ENCODE data around the gene MIER1.
"Not testable (repeated sequence)": the region's sequence is repeated elsewhere in the genome, so short reads cannot be mapped to it uniquely, and the experiment has no call there.

Gene MIER1

DNA sequence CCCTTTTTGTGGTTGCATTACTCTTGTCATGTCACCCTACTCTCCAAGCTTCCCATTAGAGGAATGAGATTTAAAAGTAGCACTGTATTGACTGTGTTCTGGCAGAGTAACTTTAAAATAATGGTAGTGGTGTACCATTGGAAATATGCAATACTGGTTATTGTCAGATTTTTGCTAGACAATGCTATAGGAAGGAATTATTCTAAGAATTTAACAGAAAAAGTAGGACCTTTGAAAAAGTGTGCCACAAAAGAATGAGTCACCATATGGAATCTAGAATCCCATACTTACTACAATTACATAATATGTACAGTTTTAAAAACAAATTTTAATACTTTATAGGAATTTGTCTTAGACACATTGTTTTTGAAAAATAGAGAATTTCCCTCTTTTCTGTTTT is 13.8 kb downstream of the MIER1 start:
- DNase-seq (ENCODE audit: low read depth) = no peak

DNA sequence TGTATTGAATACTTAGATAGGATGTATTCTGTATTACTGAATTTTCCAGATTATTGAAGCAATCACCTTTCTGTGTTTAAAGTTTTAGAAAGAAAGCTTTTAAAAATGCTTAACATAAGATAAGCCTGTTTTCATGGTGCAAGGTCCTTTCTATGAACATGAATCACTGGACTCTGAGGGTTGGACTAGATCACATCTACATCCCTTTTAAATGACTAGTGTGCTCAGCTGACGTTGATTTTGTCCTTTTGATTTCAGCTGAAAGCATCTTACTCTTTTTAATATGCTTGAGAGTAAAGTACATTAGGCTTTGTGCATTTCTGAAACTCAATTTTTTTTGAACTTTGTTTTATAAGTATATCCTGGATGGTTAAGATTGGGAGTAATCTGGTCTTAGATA is 16.2 kb downstream of the MIER1 start:
- DNase-seq (ENCODE audit: low read depth) = no peak

DNA sequence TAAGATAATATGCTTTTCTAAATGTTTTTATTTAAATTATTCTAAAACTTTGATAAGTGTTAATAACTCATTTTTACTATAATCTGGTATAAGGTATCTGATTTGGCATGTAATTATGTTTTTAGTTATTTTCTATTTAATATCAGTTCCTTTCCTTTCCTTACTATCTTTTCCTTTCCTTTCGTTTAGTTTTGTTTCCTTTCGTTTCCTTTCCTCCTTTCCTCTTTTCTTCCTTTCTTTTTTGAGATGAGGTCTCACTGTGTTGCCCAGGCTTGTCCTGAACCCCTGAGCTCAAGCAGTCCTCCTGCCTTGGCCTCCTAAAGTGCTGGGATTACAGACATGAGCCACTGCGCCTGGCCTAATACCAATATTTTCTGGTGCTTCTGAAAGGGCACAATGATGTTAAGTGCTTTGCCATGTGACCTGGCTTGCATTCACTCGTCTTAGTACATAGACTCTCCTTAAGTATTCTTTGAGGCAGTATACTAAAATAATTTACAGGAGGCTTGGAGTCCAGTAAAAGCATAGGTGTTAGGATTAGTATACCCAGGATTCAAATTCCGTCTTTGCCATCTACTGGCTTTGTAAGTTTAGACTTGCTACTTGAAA is 18.7 kb downstream of the MIER1 start:
- DNase-seq (ENCODE audit: low read depth) = no peak

DNA sequence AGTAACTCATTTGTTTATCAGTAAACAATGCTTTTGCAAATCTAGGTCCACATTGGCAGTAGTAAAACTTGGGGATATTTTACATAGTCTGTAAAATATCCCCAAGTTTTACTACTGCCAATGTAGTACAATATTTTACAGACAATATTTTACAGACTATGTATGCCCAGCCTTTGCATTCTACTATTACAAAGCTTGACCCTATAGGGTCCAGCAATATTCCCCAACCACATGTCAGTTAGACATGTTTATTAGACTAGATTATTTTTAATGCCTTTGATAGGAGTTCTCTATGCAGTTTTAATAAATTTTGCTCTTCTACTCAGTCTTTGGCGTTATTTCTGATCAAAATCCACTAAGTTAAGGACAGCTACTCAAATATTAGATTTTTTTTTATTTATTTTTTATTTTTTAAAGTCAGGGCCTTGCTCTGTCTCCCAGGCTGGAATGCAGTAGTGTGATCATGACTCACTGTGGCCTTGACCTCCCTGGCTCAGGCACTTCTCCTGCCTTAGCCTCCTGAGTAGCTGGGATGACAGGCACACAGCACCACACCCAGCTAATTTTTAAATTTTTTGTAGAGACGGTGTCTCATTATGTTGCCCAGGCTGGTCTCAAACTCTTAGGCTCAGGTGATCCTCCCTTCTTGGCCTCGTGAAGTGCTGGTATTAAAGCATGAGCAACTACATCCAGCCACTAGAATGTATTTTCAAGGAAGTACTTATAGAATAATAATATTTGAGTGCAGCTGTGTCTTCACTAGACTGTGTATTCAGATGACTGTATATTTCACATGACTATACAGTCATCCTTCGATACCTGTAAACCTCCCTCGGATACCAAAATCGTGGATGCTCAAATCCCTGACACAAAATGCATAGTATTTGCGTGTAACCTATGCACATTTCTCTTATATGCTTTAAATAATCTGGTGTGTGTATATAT is 19.8 kb downstream of the MIER1 start:
- no peak for DNase-seq (ENCODE audit: low read depth)

DNA sequence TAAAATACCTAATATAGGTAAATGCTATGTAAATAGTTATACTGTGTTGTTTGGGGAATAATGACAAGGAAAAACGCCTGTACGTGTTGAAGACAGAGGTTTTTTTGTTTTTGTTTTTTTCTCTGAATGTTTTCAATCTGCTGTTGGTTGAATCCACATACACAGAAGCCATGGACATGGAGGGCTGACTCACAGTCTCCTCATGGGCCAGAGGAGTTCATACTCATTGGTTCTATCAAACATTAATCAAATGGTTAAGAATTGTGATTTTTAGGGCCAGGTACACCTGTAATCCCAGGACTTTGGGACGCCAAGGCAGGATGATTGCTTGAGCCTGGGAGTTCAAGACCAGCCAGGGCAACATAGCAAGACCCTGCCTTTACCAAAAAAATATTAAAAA is 20.5 kb downstream of the MIER1 start:
- no peak for DNase-seq (ENCODE audit: low read depth)

DNA sequence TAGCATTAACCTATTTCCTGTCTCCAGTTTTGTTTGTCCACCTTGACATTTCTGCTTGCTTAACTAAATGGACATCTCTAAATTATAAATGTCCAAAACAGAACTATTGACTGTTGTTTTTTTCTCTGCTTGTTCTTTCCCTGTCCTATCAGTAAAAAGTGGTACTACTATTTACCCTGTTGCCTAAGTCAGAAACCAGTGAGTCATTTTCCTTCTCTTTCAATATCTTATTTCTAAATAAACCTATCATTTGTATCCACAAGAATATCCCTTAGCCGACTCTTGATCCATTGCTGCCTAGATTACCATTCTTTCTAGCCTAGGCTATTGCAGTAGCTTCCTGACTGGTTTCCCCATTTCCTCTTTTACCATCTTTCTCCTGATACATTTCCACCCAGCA is 22.5 kb downstream of the MIER1 start:
- DNase-seq (ENCODE audit: low read depth) = no peak

DNA sequence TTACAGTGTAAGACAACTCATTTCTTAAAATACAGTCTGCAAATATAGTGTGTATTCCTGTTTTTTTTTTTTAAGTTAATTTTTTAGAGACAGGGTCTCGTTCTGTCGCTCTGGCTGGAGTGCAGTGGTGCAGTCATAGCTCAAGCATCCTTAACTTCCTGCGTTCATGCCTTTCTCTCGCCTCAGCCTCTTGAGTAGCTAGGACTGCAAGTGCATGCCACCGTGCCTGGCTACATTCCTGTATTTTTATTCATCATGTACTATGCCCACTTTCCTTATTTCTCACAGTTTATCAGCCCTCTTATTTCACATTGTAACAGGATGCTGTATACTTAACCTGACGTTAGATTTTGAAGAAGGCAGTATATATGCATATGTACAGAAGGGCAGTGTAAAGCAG is 26.7 kb downstream of the MIER1 start:
- no peak for DNase-seq (ENCODE audit: low read depth)

DNA sequence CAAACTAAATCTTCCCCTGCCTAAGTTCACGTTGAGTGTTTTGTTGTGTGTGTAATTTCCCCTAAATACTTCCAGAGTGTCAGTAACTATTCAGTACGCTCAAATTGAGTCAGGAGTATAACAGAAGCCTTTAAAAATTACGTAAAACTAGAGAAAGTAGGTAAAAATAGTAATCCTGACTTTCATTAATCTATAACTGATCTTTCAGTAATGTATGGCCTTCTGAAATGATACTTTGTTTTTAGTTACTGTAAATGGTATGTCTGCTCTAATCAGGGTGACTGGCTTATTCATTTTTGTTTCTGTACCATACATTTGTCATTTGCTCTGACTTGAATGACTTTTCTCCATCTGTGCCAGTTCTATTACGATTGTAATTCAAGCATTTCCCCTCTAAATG is 29.4 kb downstream of the MIER1 start:
- no peak for DNase-seq (ENCODE audit: low read depth)

DNA sequence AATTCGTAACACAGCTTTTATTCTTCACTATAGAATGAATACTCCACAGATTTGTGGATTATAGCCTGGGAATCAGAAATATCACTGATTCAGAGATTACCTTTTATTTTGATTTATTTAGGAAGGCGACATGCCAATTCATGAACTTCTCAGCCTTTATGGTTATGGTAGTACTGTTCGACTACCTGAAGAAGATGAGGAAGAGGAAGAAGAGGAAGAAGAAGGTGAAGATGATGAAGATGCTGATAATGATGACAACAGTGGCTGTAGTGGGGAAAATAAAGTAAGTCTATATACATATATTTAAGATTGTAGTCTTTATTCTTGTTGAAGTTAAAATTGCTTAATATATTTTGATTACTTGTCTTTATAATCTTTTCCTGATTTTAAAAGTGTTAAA is 33.1 kb downstream of the MIER1 start:
- no peak for DNase-seq (ENCODE audit: low read depth)

DNA sequence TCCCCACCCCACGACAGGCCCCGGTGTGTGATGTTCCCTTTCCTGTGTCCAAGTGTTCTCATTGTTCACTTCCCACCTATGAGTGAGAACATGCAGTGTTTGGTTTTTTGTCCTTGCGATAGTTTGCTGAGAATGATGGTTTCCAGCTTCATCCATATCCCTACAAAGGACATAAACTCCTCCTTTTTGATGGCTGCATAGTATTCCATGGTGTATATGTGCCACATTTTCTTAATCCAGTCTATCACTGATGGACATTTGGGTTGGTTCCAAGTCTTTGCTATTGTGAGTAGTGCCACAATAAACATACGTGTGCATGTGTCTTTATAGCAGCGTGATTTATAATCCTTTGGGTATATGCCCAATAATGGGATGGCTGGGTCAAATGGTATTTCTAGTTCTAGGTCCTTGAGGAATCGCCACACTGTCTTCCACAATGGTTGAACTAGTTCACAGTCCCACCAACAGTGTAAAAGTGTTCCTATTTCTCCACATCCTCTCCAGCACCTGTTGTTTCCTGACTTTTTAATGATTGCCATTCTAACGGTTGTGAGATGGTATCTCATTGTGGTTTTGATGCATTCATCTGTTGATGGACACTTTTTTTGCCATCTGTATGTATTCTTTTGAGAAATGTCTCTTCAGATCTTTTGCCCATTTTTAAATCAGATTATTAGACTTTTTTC is 41.5 kb downstream of the MIER1 start:
- not testable (repeated sequence) for DNase-seq (ENCODE audit: low read depth)

DNA sequence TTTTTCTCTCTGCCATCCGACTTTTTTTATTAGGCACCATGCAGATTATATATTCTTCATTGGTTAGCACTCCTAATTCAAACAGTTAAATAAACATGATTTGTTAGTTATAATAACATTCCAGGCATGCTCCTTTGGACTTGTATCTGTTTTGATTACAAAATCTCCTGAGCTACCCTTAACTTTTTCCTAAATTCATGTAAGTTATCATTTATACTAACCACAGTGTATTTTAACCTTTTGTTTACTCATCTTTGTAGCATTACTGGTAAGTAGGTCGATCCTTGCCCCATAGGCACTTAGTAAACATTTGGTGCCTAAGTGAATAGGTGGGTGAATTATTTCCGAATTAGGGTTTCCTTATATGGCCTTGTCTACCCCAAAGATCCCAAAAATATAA is 43.8 kb downstream of the MIER1 start:
- DNase-seq (ENCODE audit: low read depth) = no peak

DNA sequence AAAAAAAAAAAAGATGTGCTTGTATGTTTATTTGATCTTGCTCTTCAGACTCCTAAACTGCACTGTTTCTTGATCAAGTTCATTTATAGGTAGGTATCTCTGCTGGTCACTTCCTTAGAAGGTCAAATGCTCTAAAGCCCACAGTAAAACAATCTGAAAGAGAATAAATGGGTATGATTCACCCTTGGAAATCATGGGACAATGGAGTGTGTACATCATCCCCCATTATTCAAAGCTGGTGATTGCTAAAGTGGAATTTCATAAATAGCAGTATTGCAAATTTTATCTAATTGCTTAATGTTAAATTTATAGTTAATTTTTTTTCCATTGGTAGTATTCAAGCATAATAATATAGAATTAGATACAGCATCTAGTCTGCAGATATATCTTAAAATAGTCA is 53.4 kb downstream of the MIER1 start:
- no peak for DNase-seq (ENCODE audit: low read depth)

DNA sequence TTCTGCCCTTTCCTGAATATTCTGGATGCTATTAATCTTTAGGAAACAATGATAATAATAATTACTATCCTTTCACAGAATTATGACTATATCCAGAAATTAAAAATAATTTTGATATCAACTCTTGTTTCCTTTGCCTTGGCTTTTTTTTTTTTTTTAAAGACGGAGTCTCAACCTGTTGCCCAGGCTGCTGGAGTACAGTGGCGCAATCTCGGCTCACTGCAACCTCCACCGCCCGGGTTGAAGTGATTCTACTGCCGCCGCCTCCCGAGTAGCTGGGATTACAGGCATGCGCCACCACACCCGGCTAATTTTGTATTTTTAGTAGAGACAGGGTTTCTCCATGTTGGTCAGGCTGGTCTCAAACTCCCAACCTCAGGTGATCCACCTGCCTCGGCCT is 54.8 kb downstream of the MIER1 start:
- DNase-seq (ENCODE audit: low read depth) = not testable (repeated sequence)

DNA sequence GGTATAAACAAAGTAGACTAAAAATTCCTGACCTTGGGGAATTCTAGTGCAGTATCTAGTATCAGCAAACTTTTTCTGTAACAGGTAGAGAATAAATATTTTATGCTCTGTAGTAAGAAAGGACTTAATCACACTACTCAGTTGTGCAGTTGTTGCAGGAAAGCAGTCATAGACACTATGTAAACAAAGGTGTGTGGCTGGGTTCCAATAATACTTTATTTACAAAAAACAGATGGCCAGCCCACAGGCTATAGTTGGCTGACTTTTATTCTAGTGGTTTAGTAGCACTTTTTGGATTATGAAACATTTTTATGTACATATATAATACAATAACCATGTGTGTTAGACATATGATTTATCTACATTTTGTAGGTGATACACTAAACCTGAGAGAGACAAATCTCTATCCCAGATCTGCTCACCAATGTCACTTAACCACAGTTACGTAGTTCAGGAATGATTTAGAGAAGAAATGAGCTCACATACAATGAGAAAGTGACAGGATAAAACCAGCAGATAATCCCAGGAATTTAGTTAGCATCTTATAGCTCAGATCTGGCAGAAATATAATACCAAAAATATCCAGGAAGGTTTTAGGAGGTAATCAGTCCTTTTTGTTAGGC is 56.1 kb downstream of the MIER1 start:
- no peak for DNase-seq (ENCODE audit: low read depth)

DNA sequence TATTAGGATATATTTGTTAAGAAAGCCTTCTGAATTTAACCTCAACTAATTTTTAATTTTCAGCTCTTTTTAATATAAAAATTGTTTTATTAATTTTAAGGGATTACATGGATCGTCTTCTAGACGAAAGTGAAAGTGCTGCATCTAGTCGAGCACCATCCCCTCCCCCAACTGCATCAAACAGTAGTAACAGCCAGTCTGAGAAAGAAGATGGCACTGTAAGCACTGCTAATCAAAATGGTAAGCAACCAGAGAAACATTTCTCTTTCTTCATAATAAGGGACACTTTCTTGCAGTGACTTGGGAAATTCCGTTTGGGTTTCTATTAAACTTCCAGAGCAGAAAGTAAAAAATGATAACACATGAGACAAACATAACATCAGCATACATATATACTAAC is 56.9 kb downstream of the MIER1 start:
- DNase-seq (ENCODE audit: low read depth) = peak; percentile 3

DNA sequence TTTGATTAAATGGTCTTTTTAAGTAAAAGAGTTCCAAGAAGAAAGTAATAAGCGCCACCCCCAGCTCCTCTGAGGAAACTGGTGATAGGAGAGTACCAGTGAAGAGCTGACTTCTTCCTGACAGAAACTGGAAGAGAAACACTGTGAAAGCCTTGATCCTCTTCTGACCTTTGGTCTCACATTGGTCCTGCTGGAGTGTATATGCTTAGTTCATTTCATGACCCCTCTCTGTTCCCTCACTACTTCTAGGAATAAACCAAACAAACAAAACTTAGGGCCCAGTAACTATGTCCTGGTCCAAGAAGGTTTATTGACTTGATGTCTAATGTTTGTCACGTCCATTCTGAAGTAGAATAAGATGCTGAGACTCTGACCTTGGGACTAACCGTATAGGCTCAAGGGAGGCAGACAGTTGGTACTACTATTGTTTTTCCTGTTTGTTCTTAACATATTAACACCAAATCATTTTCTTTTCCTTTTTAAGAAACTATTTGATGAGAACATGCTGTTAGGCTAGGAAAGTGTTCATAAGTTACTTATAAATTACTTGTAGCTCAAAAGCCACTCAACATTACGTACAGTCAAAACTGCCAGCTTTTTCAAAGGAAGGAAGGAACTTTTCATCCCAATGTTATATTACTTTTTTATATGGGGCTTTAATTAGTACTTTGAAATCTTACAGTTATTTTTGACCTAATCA is 57.9 kb downstream of the MIER1 start:
- DNase-seq (ENCODE audit: low read depth) = no peak

DNA sequence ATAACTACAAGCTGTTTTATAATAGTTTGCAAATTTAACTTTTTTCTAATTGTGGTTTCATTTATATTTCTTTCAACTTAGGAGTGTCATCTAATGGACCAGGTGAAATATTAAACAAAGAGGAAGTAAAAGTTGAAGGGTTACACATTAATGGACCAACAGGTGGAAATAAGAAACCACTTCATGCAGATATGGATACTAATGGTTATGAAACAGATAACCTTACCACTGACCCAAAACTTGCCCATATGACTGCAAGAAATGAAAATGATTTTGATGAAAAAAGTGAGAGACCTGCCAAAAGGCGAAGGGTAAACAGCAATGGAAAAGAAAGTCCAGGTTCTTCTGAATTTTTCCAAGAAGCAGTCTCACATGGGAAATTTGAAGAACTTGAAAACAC is 59.7 kb downstream of the MIER1 start:
- no peak for DNase-seq (ENCODE audit: low read depth)

DNA sequence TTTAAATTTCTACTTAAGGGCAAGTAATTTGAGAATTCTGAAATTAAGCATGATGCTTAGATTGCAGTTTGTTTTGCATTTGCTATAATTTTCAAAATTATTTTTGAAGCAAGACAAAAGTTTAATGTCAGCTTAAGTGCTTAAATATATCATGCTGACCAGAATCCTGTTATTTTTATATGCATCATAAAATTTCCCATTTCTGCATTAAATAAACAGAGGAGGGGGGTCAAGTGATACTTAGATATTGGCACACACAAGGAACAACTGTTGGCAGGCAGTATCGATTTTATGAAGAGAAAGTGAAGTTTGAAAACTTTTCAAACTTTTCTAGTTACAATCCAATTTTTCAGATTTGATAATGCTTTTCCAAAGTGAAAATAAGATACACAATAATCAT is 61.0 kb downstream of the MIER1 start:
- DNase-seq (ENCODE audit: low read depth) = no peak

DNA sequence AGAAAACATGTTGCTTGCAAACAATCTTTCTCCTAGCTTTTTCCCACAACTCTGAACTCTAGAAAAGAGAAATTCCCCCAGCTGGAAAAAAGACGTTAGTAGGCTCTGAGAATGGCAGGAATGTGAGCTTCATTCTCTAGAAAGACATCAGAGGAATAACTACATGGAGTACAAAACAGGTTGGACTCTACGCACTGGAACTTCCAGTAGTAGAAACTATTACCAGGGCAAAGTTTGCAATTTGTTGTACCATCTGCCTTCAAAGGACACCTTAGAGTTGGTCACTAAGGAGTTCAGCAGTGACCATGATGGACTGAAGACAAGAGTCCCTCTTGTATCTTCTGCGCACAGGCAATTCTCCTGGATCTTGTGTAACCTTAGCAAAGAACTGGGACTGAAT is 68.3 kb downstream of the MIER1 start:
- DNase-seq (ENCODE audit: low read depth) = no peak

DNA sequence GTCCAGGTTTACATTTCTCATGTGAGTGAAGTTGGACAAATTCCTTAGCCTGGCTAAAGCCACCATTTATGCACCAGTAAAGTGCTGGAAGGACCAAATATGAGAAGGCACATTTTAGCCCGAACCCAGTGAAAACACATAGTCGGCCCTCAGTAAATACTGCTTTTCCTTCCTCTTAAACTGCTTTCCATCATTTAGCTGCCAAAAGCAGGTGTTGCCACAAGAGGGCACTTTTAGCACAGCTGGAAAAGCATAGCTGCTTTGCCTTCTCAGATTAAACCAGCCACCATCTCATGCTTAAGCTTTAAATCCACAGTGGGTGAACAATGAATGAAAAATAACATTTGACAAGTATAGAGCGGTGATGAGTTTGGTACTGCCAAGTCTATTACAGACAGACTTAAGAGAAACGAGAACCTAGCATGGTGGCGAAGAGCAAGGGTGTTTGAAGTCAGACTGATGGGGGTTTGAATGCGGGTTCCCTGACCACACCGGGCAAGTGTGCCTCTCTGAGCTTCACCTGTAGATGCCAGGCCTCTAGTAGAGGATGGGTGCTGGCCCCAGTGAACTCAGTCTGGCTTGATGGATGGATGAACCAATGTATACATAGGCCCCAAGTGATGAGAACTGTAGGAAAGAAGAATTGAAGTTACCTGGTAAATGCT is 71.4 kb downstream of the MIER1 start:
- DNase-seq (ENCODE audit: low read depth) = peak; percentile 7

DNA sequence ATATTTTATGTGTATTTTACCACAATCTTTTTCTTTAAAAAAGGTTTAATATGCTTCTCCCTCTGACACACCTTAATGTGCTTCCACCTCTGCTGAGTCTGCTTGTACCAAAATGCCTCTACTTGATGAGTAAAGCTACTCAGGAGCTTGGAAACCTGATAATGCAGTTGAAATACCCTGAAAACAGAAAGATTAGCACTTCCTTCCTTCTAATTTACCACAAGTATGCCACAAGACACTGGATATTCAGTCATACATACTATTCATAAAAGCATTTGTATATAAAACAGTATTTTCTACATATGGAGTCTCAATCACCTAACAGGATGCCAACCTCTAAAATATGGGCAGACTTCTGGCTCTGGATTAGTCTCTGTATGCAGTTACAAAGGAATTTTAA is 74.2 kb downstream of the MIER1 start:
- no peak for DNase-seq (ENCODE audit: low read depth)
